K562 (cell line): ENCODE data around the gene GPR4. TPM values are rescaled to one million over a fixed set of nuclear protein-coding genes. Genes with fewer than 3 reads are reported as not detected.

Experiments
- DEAF1 ChIP-seq: fragments of 450-650 bp; formaldehyde crosslinking; IDR thresholded peaks from 2 replicates; pipeline ENCODE4 v1.4.0; 2020; ENCODE audit warnings: mild to moderate bottlenecking, moderate library complexity
- HMBOX1 ChIP-seq: sonication (generic); IDR thresholded peaks from 2 replicates; pipeline ENCODE4 v1.6.1; 2016
- MAZ ChIP-seq, 2 experiments: fragments of 450-650 bp in 1 of 2; sonication (generic) in 1 of 2; formaldehyde crosslinking; IDR thresholded peaks in 1 of 2; conservative IDR thresholded peaks in 1 of 2; 2 replicates each; pipeline versions ENCODE4 v1.4.0 to v1.5.0; 2020; ENCODE audit warnings: mild to moderate bottlenecking in 1 of 2, missing genetic modification reagents in 1 of 2
- NBN ChIP-seq: fragments of 450-650 bp; IDR thresholded peaks from 2 replicates; pipeline ENCODE4 v1.6.1; 2016; ENCODE audit warnings: low read depth, mild to moderate bottlenecking
- NCOA2 ChIP-seq, 2 experiments: fragments of 450-650 bp; IDR thresholded peaks; 2 replicates each; pipeline ENCODE4 v1.6.1; 2018; ENCODE audit warnings: mild to moderate bottlenecking in 2 of 2, moderate library complexity in 1 of 2; ENCODE audit not compliant: partially characterized antibody in 2 of 2
- NCOA4 ChIP-seq: fragments of 450-650 bp; IDR thresholded peaks from 2 replicates; pipeline ENCODE4 v1.6.1; 2018; ENCODE audit warnings: mild to moderate bottlenecking; ENCODE audit not compliant: partially characterized antibody
- PHTF2 ChIP-seq: fragments of 250-450 bp; sonication (Bioruptor Pico); IDR thresholded peaks from 2 replicates; pipeline ENCODE4 v1.5.0; 2021; ENCODE audit warnings: mild to moderate bottlenecking
- SIRT6 ChIP-seq: IDR thresholded peaks from one replicate; pipeline ENCODE4 v1.6.1; 2012; ENCODE audit warnings: low read depth, mild to moderate bottlenecking, control low read depth, inconsistent platforms, low read length, moderate library complexity
- TAF9B ChIP-seq: fragments of 450-650 bp; IDR thresholded peaks from 2 replicates; pipeline ENCODE4 v1.6.1; 2018; ENCODE audit warnings: mild to moderate bottlenecking; ENCODE audit not compliant: partially characterized antibody
- TBL1XR1 ChIP-seq, 2 experiments: IDR thresholded peaks; 2 replicates each; pipeline ENCODE4 v1.6.1; 2012; ENCODE audit warnings: improper control_type of control experiment in 2 of 2, low read length in 2 of 2, mild to moderate bottlenecking in 1 of 2
- ZNF24 ChIP-seq: fragments of 450-650 bp; IDR thresholded peaks from 2 replicates; pipeline ENCODE4 v1.6.1; 2016
- ZNF347 ChIP-seq: fragments of 450-650 bp; formaldehyde crosslinking; IDR thresholded peaks from 2 replicates; pipeline ENCODE4 v1.4.0; 2020; ENCODE audit warnings: low read depth, mild to moderate bottlenecking, moderate library complexity
- ZNF41 ChIP-seq: fragments of 250-450 bp; sonication (Bioruptor Pico); conservative IDR thresholded peaks from 2 replicates; pipeline ENCODE4 v1.4.0; 2020; ENCODE audit warnings: mild to moderate bottlenecking
- ZNF592 ChIP-seq: fragments of 450-650 bp; IDR thresholded peaks from 2 replicates; pipeline ENCODE4 v1.6.1; 2017; ENCODE audit warnings: antibody characterized with exemption, mild to moderate bottlenecking
- ZNF740 ChIP-seq, 3 experiments: fragments of 200-800 bp in 1 of 3; sonication (Bioruptor generic) in 1 of 3; sonication (generic) in 1 of 3; formaldehyde crosslinking in 1 of 3; IDR thresholded peaks; 2 replicates each; pipeline versions ENCODE4 v1.6.1 to v1.8.0; 2016 to 2022; ENCODE audit warnings: mild to moderate bottlenecking in 2 of 3, missing compliant biosample characterization in 2 of 3, missing genetic modification characterization in 2 of 3, missing genetic modification reagents in 1 of 3
- polyA plus RNA-seq, 8 experiments: library from polyadenylated mRNA; depleted of rRNA in 4 of 8; stranded (reverse) in 5 of 8; unstranded in 3 of 8; fragments of >200 nt; fragmentation: Nextera tagmentation in 2 of 8; fragmentation: Illumina TruSeq in 1 of 8; extraction: Ambion mirVana in 2 of 8; extraction: Trizol in 1 of 8; gene quantifications; 2 replicates each; pipeline versions ENCODE4 v1.2.1 to v1.2.3, GENCODE V29; 2011 to 2014; ENCODE audit warnings: inconsistent platforms in 1 of 8, missing spikeins in 1 of 8
- total RNA-seq, 7 experiments: library from RNA; depleted of rRNA in 6 of 7; stranded (reverse); fragments of >200 nt in 6 of 7; fragmentation: Illumina TruSeq in 2 of 7; extraction: Trizol in 2 of 7; gene quantifications; 2 replicates each; pipeline versions ENCODE4 v1.2.1 to v1.2.3, GENCODE V29; 2011 to 2021; ENCODE audit warnings: low replicate concordance in 1 of 7
- TF ChIP-seq, protein P1 (sequence below): fragments of 450-650 bp; formaldehyde crosslinking; IDR thresholded peaks from 2 replicates; pipeline ENCODE4 v1.4.0; 2022; ENCODE audit warnings: mild to moderate bottlenecking, moderate library complexity

Gene GPR4
- total and polyA plus RNA-seq, 9 of the 15 experiments (the other 6 are each of a cell fraction or from before 2014, with no cell fraction given): 0.03 to 0.09 (median 0.04) TPM; not detected in 5

GRCh38 chr19:45558399-45558878, 43.6 kb downstream of the GPR4 start (continued):
- 0 out of 2 replicates have a peak, but pooled peaks have one; percentile 32 for TF ChIP-seq ZNF740 (CRISPR knock-in tag; IDR thresholded peaks at IDR 0.05)
- TF ChIP-seq ZNF740 (tag; IDR thresholded peaks at IDR 0.05): no peak
- peak in 1 of 2 experiments; percentile 25; a peak in 1 of 4 replicates for TF ChIP-seq TBL1XR1 (IDR thresholded peaks at IDR 0.05; ENCODE audit: low read length in 2 of 2)
- no peak for TF ChIP-seq SIRT6
- TF ChIP-seq MAZ (CRISPR knock-in tag; conservative IDR thresholded peaks at IDR 0.05 in 1 of 2, IDR thresholded peaks at IDR 0.05 in 1 of 2): no peak; a peak in 1 of 4 replicates
- TF ChIP-seq NCOA4: no peak
- 0 out of 2 replicates have a peak, but pooled peaks have one; percentile 58 for TF ChIP-seq DEAF1
- TF ChIP-seq ZNF347 (CRISPR knock-in tag): no peak
- no peak for TF ChIP-seq ZNF41 (CRISPR knock-in tag)
- TF ChIP-seq PHTF2 (CRISPR knock-in tag): no peak
- TF ChIP-seq, protein P1, sequence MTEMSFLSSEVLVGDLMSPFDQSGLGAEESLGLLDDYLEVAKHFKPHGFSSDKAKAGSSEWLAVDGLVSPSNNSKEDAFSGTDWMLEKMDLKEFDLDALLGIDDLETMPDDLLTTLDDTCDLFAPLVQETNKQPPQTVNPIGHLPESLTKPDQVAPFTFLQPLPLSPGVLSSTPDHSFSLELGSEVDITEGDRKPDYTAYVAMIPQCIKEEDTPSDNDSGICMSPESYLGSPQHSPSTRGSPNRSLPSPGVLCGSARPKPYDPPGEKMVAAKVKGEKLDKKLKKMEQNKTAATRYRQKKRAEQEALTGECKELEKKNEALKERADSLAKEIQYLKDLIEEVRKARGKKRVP (CRISPR knock-in tag): no peak
- no peak for TF ChIP-seq TAF9B
- TF ChIP-seq NBN: peak; percentile 57; the same call in 1 of the 2 replicates
- peak; percentile 59; the same call in 1 of the 2 replicates for TF ChIP-seq HMBOX1
- TF ChIP-seq ZNF24: no peak
- no peak for TF ChIP-seq ZNF592
- TF ChIP-seq NCOA2 (IDR thresholded peaks at IDR 0.05; ENCODE audit: partially characterized antibody in 2 of 2): no peak
